Dermis blood vessel endothelial cell (primary cell): ENCODE data around the gene TMEM63B. TPM values are rescaled to one million over a fixed set of nuclear protein-coding genes. Genes with fewer than 3 reads are reported as not detected.
"Not testable (repeated sequence)": the region's sequence is repeated elsewhere in the genome, so short reads cannot be mapped to it uniquely, and the experiment has no call there.

Experiments
- DNase-seq: peaks from one replicate; pipeline ENCODE4 v3.0.0; 2010
- total RNA-seq: library from RNA; depleted of rRNA; stranded (reverse); fragments of >200 nt; gene quantifications from 2 replicates; pipeline ENCODE4 v1.2.3, GENCODE V29; 2014

Gene TMEM63B
- total RNA-seq, 1 donor from 2014 or later, result 33.0 TPM

- DNase-seq, result peak; percentile 88
Measured at GRCh38 chr6:44172731-44173500, 45.6 kb downstream of the TMEM63B start.

- no peak for DNase-seq
Measured at GRCh38 chr6:44176130-44176761, 48.9 kb downstream of the TMEM63B start.

- peak; percentile 72 for DNase-seq
Measured at GRCh38 chr6:44176762-44177509, 49.6 kb downstream of the TMEM63B start.

GRCh38 chr6:44177691-44178423 is 50.5 kb downstream of the TMEM63B start:
- peak; percentile 97 for DNase-seq

- DNase-seq, result no peak
Measured at GRCh38 chr6:44178424-44179071, 51.2 kb downstream of the TMEM63B start.

GRCh38 chr6:44179072-44179536 is 51.8 kb downstream of the TMEM63B start:
- DNase-seq, result peak; percentile 45

GRCh38 chr6:44179648-44180047 is 52.3 kb downstream of the TMEM63B start:
- DNase-seq, result no peak

- DNase-seq, result no peak
Measured at GRCh38 chr6:44180406-44180805, 53.1 kb downstream of the TMEM63B start.

- DNase-seq, result no peak
Measured at GRCh38 chr6:44180886-44181285, 53.5 kb downstream of the TMEM63B start.

- not testable (repeated sequence) for DNase-seq
Measured at GRCh38 chr6:44181784-44182183, 54.4 kb downstream of the TMEM63B start.

GRCh38 chr6:44182911-44183390 is 55.6 kb downstream of the TMEM63B start:
- DNase-seq, result no peak

- DNase-seq, result no peak
Measured at GRCh38 chr6:44183783-44184182, 56.4 kb downstream of the TMEM63B start.

- DNase-seq, result not testable (repeated sequence)
Measured at GRCh38 chr6:44185356-44185755, 58.0 kb downstream of the TMEM63B start.

GRCh38 chr6:44185953-44186634 is 58.7 kb downstream of the TMEM63B start:
- peak; percentile 24 for DNase-seq

- DNase-seq, result peak; percentile 68
Measured at GRCh38 chr6:44186635-44187025, 59.3 kb downstream of the TMEM63B start.

- no peak for DNase-seq
Measured at GRCh38 chr6:44188819-44189218, 61.5 kb downstream of the TMEM63B start.

GRCh38 chr6:44189257-44189656 is 61.9 kb downstream of the TMEM63B start:
- DNase-seq, result no peak

- DNase-seq, result no peak
Measured at GRCh38 chr6:44190715-44191114, 63.4 kb downstream of the TMEM63B start.

- peak; percentile 69 for DNase-seq
Measured at GRCh38 chr6:44192428-44193041, 65.2 kb downstream of the TMEM63B start.

GRCh38 chr6:44193307-44193910 is 66.1 kb downstream of the TMEM63B start:
- no peak for DNase-seq
